Measurements from ENCODE around the gene NHS.

GRCh38 chrX:17519358-17519757 is 144.4 kb downstream of the NHS start:
- no peak for TF ChIP-seq CTCF (IDR thresholded peaks at IDR 0.05; ENCODE audit: low read length)
- no peak for TF ChIP-seq EZH2phosphoT487 (IDR thresholded peaks at IDR 0.05; ENCODE audit: low read length)
- TF ChIP-seq EZH2 (optimal IDR thresholded peaks at IDR 0.05; ENCODE audit: low read depth, low read length): no peak
